T-helper 2 cell (primary cell): ENCODE results near the gene MYMX.
"Not testable (repeated sequence)": the region's sequence is repeated elsewhere in the genome, so short reads cannot be mapped to it uniquely, and the experiment has no call there.

Experiments
- DNase-seq, 5 experiments: peaks; one replicate each; pipeline versions ENCODE4 v3.0.0 to v3.0.0-alpha.2; 2012 to 2022

The MYMX gene

GRCh38 chr6:44220913-44221290, 4.2 kb downstream of the MYMX start:
- no peak for DNase-seq

- DNase-seq, result peak; percentile 39 to 84 (median 61)
These were observed 4.7 kb downstream of the MYMX start for GRCh38 chr6:44221291-44221960.

GRCh38 chr6:44221961-44222335, 5.2 kb downstream of the MYMX start:
- no peak for DNase-seq

GRCh38 chr6:44222486-44223318, 6.0 kb downstream of the MYMX start:
- DNase-seq, result no peak

- DNase-seq, result peak; percentile 62 to 86 (median 79)
These were observed 6.7 kb downstream of the MYMX start, which contains the start of gene SLC29A1 for GRCh38 chr6:44223319-44224028. TSS of gene SLC29A1 (plus strand) at chr6:44223595. CDS start at chr6:44227314, 3,719 bp downstream.

- no peak for DNase-seq
These were observed 7.6 kb downstream of the MYMX start for GRCh38 chr6:44224029-44224964.

- no peak for DNase-seq
These were observed 8.2 kb downstream of the MYMX start for GRCh38 chr6:44224965-44225305.

GRCh38 chr6:44225579-44226325, 9.0 kb downstream of the MYMX start:
- DNase-seq, result no peak

- no peak for DNase-seq
These were observed 9.8 kb downstream of the MYMX start for GRCh38 chr6:44226368-44227147.

- no peak for DNase-seq
These were observed 10.5 kb downstream of the MYMX start for GRCh38 chr6:44227148-44227793.

- no peak for DNase-seq
These were observed 11.3 kb downstream of the MYMX start for GRCh38 chr6:44228031-44228430.

- DNase-seq, result no peak
These were observed 11.7 kb downstream of the MYMX start for GRCh38 chr6:44228433-44228832.

GRCh38 chr6:44228836-44229235, 12.1 kb downstream of the MYMX start:
- no peak for DNase-seq

- no peak for DNase-seq
These were observed 12.8 kb downstream of the MYMX start for GRCh38 chr6:44229376-44230033.

- DNase-seq, result no peak
These were observed 13.4 kb downstream of the MYMX start for GRCh38 chr6:44230034-44230675.

- DNase-seq, result not testable (repeated sequence)
These were observed 14.7 kb downstream of the MYMX start for GRCh38 chr6:44231426-44231825.

- DNase-seq, result no peak
These were observed 16.2 kb downstream of the MYMX start for GRCh38 chr6:44232676-44233566.

- no peak for DNase-seq
These were observed 16.9 kb downstream of the MYMX start for GRCh38 chr6:44233567-44234100.
